Erythroblast (primary cell): Measurements from ENCODE around the gene FSTL4.

ENCODE experiments used
- GATA1 ChIP-seq: IDR thresholded peaks from 2 replicates; pipeline ENCODE4 v1.6.1; 2011; ENCODE audit warnings: low read depth, mild to moderate bottlenecking, control low read depth, low read length, moderate library complexity
- POLR2A ChIP-seq: IDR thresholded peaks from 2 replicates; pipeline ENCODE4 v1.6.1; 2011; ENCODE audit warnings: mild to moderate bottlenecking, low read length

DNA sequence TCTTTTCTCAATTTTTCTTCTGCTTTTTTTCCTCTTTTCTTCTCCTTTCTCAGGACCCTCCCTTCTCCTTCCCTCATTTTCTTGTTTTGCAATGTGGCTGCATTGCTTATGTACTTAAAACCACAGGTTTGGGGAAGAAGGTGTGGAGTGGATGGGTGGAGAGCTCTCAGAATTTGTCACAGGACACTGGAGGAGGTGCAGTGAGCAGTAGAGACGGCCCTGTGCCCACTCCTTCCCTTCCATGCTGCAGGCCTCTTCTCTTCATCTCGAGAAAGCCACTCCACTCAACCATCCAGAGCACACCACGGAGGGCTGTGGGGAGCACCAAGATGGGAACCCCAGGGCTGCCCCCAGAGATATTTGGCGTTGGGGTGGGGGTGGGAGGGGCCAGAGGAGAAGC is 92.3 kb downstream of the FSTL4 start:
- TF ChIP-seq POLR2A, result no peak
- TF ChIP-seq GATA1, result no peak
